Measurements from ENCODE around the gene CHML. TPM values are rescaled to one million over a fixed set of nuclear protein-coding genes. Genes with fewer than 3 reads are reported as not detected.

CHML gene
- total and polyA plus RNA-seq, 2 of the 8 experiments (the other 6 are each of a cell fraction or from before 2014, with no cell fraction given): 11.5 to 82.4 TPM

DNA sequence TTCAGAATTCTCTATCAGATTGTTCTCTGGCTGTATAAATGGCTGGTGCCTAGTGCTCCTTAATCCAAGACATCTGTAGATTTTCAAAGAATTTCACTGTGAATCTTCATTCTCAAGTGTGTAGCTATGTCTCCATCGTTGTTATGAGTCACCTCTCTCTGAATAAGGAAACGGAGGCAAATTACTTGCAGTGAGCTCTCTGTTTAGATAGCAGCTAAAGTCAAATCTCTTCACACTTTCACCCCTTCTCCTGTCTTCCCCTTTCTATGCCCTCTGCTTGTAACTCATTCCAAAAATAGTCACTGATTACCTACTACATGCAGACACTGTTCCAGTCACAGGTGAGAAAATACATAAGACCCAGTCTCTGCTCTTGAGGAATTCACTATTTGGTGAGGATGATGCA lies 39.7 kb downstream of the CHML start:
- no peaks in the 10 kb centered on the region for H3K27me3 ChIP-seq (replicated peaks in 1 of 4; ENCODE audit: control insufficient read depth in 3 of 4, extremely low read depth in 1 of 4, insufficient read depth in 3 of 4, low read length in 3 of 4)
- WGBS, 2 experiments (ENCODE audit: extremely low coverage in 1 of 2, insufficient coverage in 1 of 2, insufficient read length in 1 of 2, insufficient replicate concordance in 2 of 2, low coverage in 1 of 2, low lambda C conversion rate in 2 of 2, missing lambda C conversion rate in 1 of 2): 88% methylated on average over 2 of the region's 2 CpGs; no CpG with 5 or more reads in 1 of the 2 experiments
- H4K5ac ChIP-seq (ENCODE audit: insufficient read length, low read depth, low read length): no peak overlapping the region
- H3K4ac ChIP-seq (replicated peaks; ENCODE audit: insufficient read length, low read depth, low read length): no peak overlapping the region
- no peak overlapping the region for H2BK20ac ChIP-seq (ENCODE audit: low read length)
- H4K20me1 ChIP-seq (replicated peaks in 1 of 2; ENCODE audit: control insufficient read depth in 1 of 2, insufficient read depth in 2 of 2, low read length in 2 of 2): no peaks in the 10 kb centered on the region
- H3K79me2 ChIP-seq (ENCODE audit: control insufficient read depth in 1 of 2, insufficient read depth in 2 of 2, low read length in 2 of 2): no peaks in the 10 kb centered on the region
- H3K18ac ChIP-seq (ENCODE audit: extremely low read depth, low read length): no peak overlapping the region
- ChIA-PET POLR2A (ENCODE audit: partially characterized antibody) (no interaction called here), CTCF (ENCODE audit: partially characterized antibody) (interaction anchor here (0.7 to 1.4 kb wide), 3 partner anchors 10 to 386 kb away, joined by 3 to 4 read pairs (median 3); no protein-coding TSS in a partner anchor)
- H3K4me3 ChIP-seq (ENCODE audit: extremely low read depth in 1 of 4, insufficient read depth in 2 of 4, low read depth in 3 of 4, low read length in 4 of 4): no peak overlapping the region
- H4K8ac ChIP-seq (ENCODE audit: extremely low read depth, insufficient read depth, low read length): no peak overlapping the region
- no peaks in the 10 kb centered on the region for H3K23me2 ChIP-seq (ENCODE audit: low read depth, low read length)
- H3K79me1 ChIP-seq (ENCODE audit: low read depth, low read length): no peaks in the 10 kb centered on the region
- H2BK12ac ChIP-seq (ENCODE audit: low read depth, low read length): no peak overlapping the region
- H3K36me3 ChIP-seq (ENCODE audit: control insufficient read depth in 2 of 4, insufficient read depth in 4 of 4, low read length in 3 of 4): no peaks in the 10 kb centered on the region; a peak in 1 of 8 replicates
- FAIRE-seq (no peak), DNase-seq (ENCODE audit: low read depth in 1 of 2, low spot score in 2 of 2) (no peak)
- no peak overlapping the region for H3K4me2 ChIP-seq (ENCODE audit: insufficient read depth in 1 of 2, low read depth in 2 of 2, low read length in 2 of 2)
- TF ChIP-seq, protein P1, sequence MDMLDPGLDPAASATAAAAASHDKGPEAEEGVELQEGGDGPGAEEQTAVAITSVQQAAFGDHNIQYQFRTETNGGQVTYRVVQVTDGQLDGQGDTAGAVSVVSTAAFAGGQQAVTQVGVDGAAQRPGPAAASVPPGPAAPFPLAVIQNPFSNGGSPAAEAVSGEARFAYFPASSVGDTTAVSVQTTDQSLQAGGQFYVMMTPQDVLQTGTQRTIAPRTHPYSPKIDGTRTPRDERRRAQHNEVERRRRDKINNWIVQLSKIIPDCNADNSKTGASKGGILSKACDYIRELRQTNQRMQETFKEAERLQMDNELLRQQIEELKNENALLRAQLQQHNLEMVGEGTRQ (IDR thresholded peaks at IDR 0.05; ENCODE audit: low read length): no peak
- TF ChIP-seq BRCA1 (IDR thresholded peaks at IDR 0.05; ENCODE audit: low read depth, low read length): no peak
- TF ChIP-seq TAF1 (IDR thresholded peaks at IDR 0.05; ENCODE audit: low read depth, low read length): no peak
- TF ChIP-seq RXRA (IDR thresholded peaks at IDR 0.05; ENCODE audit: insufficient read depth, low read depth, low read length): no peak
- TF ChIP-seq PHF8 (conservative IDR thresholded peaks at IDR 0.05; ENCODE audit: low read depth, low read length): no peak
- no peak for TF ChIP-seq POU5F1 (IDR thresholded peaks at IDR 0.05; ENCODE audit: low read depth, low read length)
- no peak for TF ChIP-seq RNF2 (IDR thresholded peaks at IDR 0.05; ENCODE audit: borderline replicate concordance, low read depth, low read length, missing control alignments, poor library complexity, severe bottlenecking)
- TF ChIP-seq KDM4A (IDR thresholded peaks at IDR 0.05; ENCODE audit: low read depth, low read length, severe bottlenecking): no peak
- no peak for TF ChIP-seq JUN (IDR thresholded peaks at IDR 0.05; ENCODE audit: low read depth, low read length)
- no peak for TF ChIP-seq ZNF274 (IDR thresholded peaks at IDR 0.05; ENCODE audit: borderline replicate concordance, extremely low read depth, low read length)
- no peak for TF ChIP-seq HDAC6 (IDR thresholded peaks at IDR 0.05; ENCODE audit: low read depth, low read length)
- H3K4me1 ChIP-seq (replicated peaks in 1 of 4; ENCODE audit: control insufficient read depth in 3 of 4, insufficient read depth in 4 of 4, low read length in 3 of 4): no peaks in the 10 kb centered on the region
- no peak overlapping the region for H2BK5ac ChIP-seq (ENCODE audit: low read depth, low read length)
- no peak overlapping the region for H3K14ac ChIP-seq (ENCODE audit: insufficient read length)
- H2BK120ac ChIP-seq (replicated peaks; ENCODE audit: low read depth, low read length): no peak overlapping the region
- no peak overlapping the region for H3K23ac ChIP-seq (ENCODE audit: insufficient read length)
- H2AK5ac ChIP-seq (ENCODE audit: low read depth, low read length): no peak overlapping the region
- no peak overlapping the region for H4K91ac ChIP-seq (replicated peaks; ENCODE audit: insufficient read length, low read length)
- no peak overlapping the region for H3K9ac ChIP-seq (replicated peaks in 1 of 4; ENCODE audit: extremely low read depth in 1 of 4, low read depth in 3 of 4, low read length in 3 of 4)
- no peak overlapping the region for H2BK15ac ChIP-seq (ENCODE audit: low read length)
- no peak overlapping the region for H3K27ac ChIP-seq (ENCODE audit: low read depth, low read length)
- H3K9me3 ChIP-seq (ENCODE audit: insufficient read depth in 2 of 2, low read depth in 1 of 2, low read length in 1 of 2): no peaks in the 10 kb centered on the region
- H2AFZ ChIP-seq (ENCODE audit: low read length): no peak overlapping the region
- no peak overlapping the region for H3K56ac ChIP-seq (replicated peaks; ENCODE audit: insufficient read length, low read depth, low read length)

Data from H1 (cell line).